Neutrophil (primary cell): ENCODE measurements around the gene BRF1.

Experiments
- H3K27ac ChIP-seq: fragments of 200-600 bp; sonication (generic); 2 replicates; pipeline ENCODE4 v1.5.1; 2016; ENCODE audit warnings: mild to moderate bottlenecking, moderate library complexity
- H3K27me3 ChIP-seq: fragments of 200-600 bp; sonication (generic); 2 replicates; pipeline ENCODE4 v1.6.0; 2016; ENCODE audit warnings: mild to moderate bottlenecking
- H3K36me3 ChIP-seq: fragments of 200-600 bp; sonication (generic); 2 replicates; pipeline ENCODE4 v1.5.1; 2017
- H3K4me1 ChIP-seq, 2 experiments: fragments of 200-600 bp in 1 of 2; sonication (generic) in 1 of 2; 1 replicate in 1 of 2; 2 replicates in 1 of 2; pipeline versions ENCODE4 v1.5.1 to v1.6.1; 2013 to 2016; ENCODE audit warnings: low read depth in 1 of 2, low read length in 1 of 2, mild to moderate bottlenecking in 1 of 2, moderate library complexity in 1 of 2; ENCODE audit not compliant: control insufficient read depth in 1 of 2, insufficient read depth in 1 of 2
- H3K4me3 ChIP-seq, 2 experiments: fragments of 200-600 bp in 1 of 2; sonication (generic) in 1 of 2; 1 replicate in 1 of 2; 2 replicates in 1 of 2; pipeline ENCODE4 v1.5.1; 2013 to 2016; ENCODE audit warnings: low read depth in 1 of 2, low read length in 1 of 2, mild to moderate bottlenecking in 1 of 2, moderate library complexity in 1 of 2
- H3K9me3 ChIP-seq: fragments of 200-600 bp; sonication (generic); 2 replicates; pipeline ENCODE4 v1.5.1; 2016
- CTCF ChIP-seq: fragments of 200-600 bp; sonication (generic); IDR thresholded peaks from 2 replicates; pipeline ENCODE4 v1.5.1; 2016; ENCODE audit warnings: antibody characterized with exemption

Gene BRF1

DNA sequence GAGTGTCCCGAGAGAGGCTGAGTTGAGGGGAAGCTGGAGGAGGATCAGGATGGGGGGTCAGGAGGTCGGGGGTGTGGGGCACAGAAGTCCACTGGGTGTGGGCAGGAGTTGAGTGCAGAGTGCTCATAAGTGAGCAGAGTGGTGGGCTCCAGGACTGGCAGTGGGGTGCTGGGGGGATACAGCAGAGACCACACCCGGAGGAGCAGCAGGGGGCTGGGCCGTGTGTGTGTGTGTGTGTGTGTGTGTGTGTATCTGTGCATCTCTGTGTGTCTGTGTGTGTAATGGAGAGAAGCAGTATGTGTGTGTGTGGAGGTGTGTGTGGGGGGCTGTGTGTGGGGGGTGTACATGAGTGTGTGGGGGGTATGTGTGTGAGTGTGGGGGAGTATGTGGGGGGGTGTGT, 114.8 kb downstream of the BRF1 start:
- no peak overlapping the region for H3K27ac ChIP-seq
- H3K36me3 ChIP-seq = no peaks in the 10 kb centered on the region
- TF ChIP-seq CTCF = no peak
- no peak overlapping the region for H3K4me3 ChIP-seq
- H3K9me3 ChIP-seq = no peaks in the 10 kb centered on the region
- peaks cover 0 to 3% of the 10 kb centered on the region in 2 experiments for H3K4me1 ChIP-seq
- H3K27me3 ChIP-seq = peaks cover 61% of the 10 kb centered on the region

DNA sequence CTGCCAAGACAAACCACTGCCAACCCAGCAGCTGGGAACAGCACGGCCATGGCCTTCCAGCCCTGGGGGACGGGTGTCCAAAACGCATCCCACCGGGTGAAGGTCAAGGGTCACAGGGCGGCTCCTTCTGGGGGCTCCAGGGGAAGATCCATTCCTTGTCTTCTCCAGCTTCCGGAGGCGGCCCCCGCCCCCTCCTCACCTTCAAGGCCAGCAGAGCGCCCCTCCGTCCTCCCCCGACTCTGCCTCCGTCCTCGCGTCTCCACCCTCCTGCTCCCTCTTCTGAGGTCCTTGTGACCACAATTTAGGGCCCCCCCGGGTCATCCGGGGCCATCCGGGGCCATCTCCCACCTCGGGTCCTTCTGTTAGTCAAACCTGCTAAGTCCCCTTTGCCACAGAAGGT, 115.8 kb downstream of the BRF1 start:
- Histone ChIP-seq H3K9me3 (no peaks in the 10 kb centered on the region), H3K4me3 (no peak overlapping the region), H3K27ac (no peak overlapping the region), H3K4me1 (peaks cover 4 to 7% of the 10 kb centered on the region in 2 experiments), H3K27me3 (peaks cover 67% of the 10 kb centered on the region), H3K36me3 (no peaks in the 10 kb centered on the region)
- no peak for TF ChIP-seq CTCF

- no peak overlapping the region for H3K4me3 ChIP-seq
- H3K27ac ChIP-seq = no peak overlapping the region
- H3K9me3 ChIP-seq = no peaks in the 10 kb centered on the region
- H3K4me1 ChIP-seq = peaks cover 4 to 7% of the 10 kb centered on the region in 2 experiments
- H3K36me3 ChIP-seq = no peaks in the 10 kb centered on the region
- no peak for TF ChIP-seq CTCF
- peaks cover 73% of the 10 kb centered on the region for H3K27me3 ChIP-seq
These were observed 116.3 kb downstream of the BRF1 start for GRCh38 chr14:105184461-105184860.

GRCh38 chr14:105182296-105183020, 118.3 kb downstream of the BRF1 start:
- TF ChIP-seq CTCF = no peak
- H3K4me3 ChIP-seq = no peak overlapping the region
- H3K4me1 ChIP-seq = peaks cover 4 to 7% of the 10 kb centered on the region in 2 experiments
- peaks cover 85% of the 10 kb centered on the region for H3K27me3 ChIP-seq
- H3K36me3 ChIP-seq = no peaks in the 10 kb centered on the region
- no peaks in the 10 kb centered on the region for H3K9me3 ChIP-seq
- no peak overlapping the region for H3K27ac ChIP-seq

- no peaks in the 10 kb centered on the region for H3K36me3 ChIP-seq
- peaks cover 91% of the 10 kb centered on the region for H3K27me3 ChIP-seq
- peaks cover 4 to 7% of the 10 kb centered on the region in 2 experiments for H3K4me1 ChIP-seq
- H3K9me3 ChIP-seq = no peaks in the 10 kb centered on the region
- TF ChIP-seq CTCF = no peak
- no peak overlapping the region for H3K4me3 ChIP-seq
- H3K27ac ChIP-seq = no peak overlapping the region
These were observed 119.1 kb downstream of the BRF1 start for GRCh38 chr14:105181549-105182295.
